GM19463 (cell line): ENCODE data around the gene ATP6V1F.

Experiments used
- ATAC-seq: cut with Tn5 transposase; IDR thresholded peaks from one replicate; pipeline ENCODE4 v1.9.1; 2021; ENCODE audit warnings: mild to moderate bottlenecking, moderate library complexity; ENCODE audit not compliant: unreplicated experiment

ATP6V1F gene

GRCh38 chr7:128867241-128867640, 4.6 kb downstream of the ATP6V1F start:
- ATAC-seq: no peak

GRCh38 chr7:128867842-128868623, 5.4 kb downstream of the ATP6V1F start:
- no peak for ATAC-seq

- ATAC-seq: no peak
These were observed 6.0 kb downstream of the ATP6V1F start for GRCh38 chr7:128868624-128869137.

GRCh38 chr7:128869138-128869943, 6.7 kb downstream of the ATP6V1F start:
- ATAC-seq: peak; percentile 83

- ATAC-seq: peak; percentile 13
These were observed 7.3 kb downstream of the ATP6V1F start for GRCh38 chr7:128869944-128870285.

GRCh38 chr7:128871050-128871449, 8.4 kb downstream of the ATP6V1F start:
- ATAC-seq: no peak

- no peak for ATAC-seq
These were observed 9.8 kb downstream of the ATP6V1F start for GRCh38 chr7:128872394-128872824.

GRCh38 chr7:128873234-128873633, 10.6 kb downstream of the ATP6V1F start:
- no peak for ATAC-seq

GRCh38 chr7:128874140-128875031, 11.7 kb downstream of the ATP6V1F start:
- no peak for ATAC-seq

GRCh38 chr7:128875523-128875948, 12.9 kb downstream of the ATP6V1F start:
- ATAC-seq: no peak

GRCh38 chr7:128876127-128876526, 13.5 kb downstream of the ATP6V1F start:
- no peak for ATAC-seq

GRCh38 chr7:128876586-128876977, 13.9 kb downstream of the ATP6V1F start:
- no peak for ATAC-seq

GRCh38 chr7:128876978-128877755, 14.5 kb downstream of the ATP6V1F start:
- ATAC-seq: no peak

GRCh38 chr7:128877756-128878120, 15.1 kb downstream of the ATP6V1F start:
- ATAC-seq: no peak

- ATAC-seq: no peak
These were observed 15.8 kb downstream of the ATP6V1F start for GRCh38 chr7:128878226-128879105.

- ATAC-seq: no peak
These were observed 16.8 kb downstream of the ATP6V1F start for GRCh38 chr7:128879461-128879938.

GRCh38 chr7:128879939-128880746, 17.5 kb downstream of the ATP6V1F start:
- ATAC-seq: no peak

GRCh38 chr7:128880791-128881457, 18.3 kb downstream of the ATP6V1F start:
- ATAC-seq: no peak
